A673 (cell line): Measurements from ENCODE around the gene ASH1L.

Experiments used
- EZH2 ChIP-seq: fragments of 200-600 bp; sonication (generic); IDR thresholded peaks from 2 replicates; pipeline ENCODE4 v1.6.1; 2017; ENCODE audit warnings: borderline replicate concordance, low read depth, mild to moderate bottlenecking, mixed read lengths, antibody characterized with exemption, low read length; ENCODE audit not compliant: poor library complexity, severe bottlenecking
- TF ChIP-seq, protein P1 (sequence below): fragments of 300-800, 200-600 bp; sonication (generic); conservative IDR thresholded peaks from 2 replicates; pipeline ENCODE4 v1.5.1; 2017; ENCODE audit warnings: low read depth, mild to moderate bottlenecking, antibody characterized with exemption, low read length, moderate library complexity, mixed read lengths

DNA sequence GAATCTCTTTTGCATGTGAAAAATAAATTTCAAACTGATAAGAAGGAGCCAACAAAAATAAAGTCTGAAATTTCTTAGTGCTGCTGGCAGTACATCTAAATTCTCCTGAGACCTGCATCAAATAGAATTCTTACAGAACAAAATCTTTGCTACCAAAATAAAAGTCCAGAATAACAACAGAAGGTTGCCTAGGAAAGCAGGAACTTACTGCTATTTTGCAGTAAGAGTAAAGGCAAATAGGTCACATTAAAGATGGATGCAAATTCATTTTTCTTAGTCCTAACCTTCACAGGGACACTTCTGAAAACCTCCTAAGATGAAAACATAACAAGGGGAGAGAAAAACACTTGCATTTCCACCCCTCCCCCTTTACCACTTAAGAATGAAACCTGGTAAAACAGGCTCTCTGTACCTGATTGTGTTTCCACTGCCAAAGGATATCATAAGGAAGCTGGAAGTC is 182.9 kb downstream of the ASH1L start:
- TF ChIP-seq, protein P1, sequence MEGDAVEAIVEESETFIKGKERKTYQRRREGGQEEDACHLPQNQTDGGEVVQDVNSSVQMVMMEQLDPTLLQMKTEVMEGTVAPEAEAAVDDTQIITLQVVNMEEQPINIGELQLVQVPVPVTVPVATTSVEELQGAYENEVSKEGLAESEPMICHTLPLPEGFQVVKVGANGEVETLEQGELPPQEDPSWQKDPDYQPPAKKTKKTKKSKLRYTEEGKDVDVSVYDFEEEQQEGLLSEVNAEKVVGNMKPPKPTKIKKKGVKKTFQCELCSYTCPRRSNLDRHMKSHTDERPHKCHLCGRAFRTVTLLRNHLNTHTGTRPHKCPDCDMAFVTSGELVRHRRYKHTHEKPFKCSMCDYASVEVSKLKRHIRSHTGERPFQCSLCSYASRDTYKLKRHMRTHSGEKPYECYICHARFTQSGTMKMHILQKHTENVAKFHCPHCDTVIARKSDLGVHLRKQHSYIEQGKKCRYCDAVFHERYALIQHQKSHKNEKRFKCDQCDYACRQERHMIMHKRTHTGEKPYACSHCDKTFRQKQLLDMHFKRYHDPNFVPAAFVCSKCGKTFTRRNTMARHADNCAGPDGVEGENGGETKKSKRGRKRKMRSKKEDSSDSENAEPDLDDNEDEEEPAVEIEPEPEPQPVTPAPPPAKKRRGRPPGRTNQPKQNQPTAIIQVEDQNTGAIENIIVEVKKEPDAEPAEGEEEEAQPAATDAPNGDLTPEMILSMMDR, result no peak
- TF ChIP-seq EZH2, result no peak
